ENCODE results near the gene GPR65.

- TF ChIP-seq TEAD4 (IDR thresholded peaks at IDR 0.05; ENCODE audit: borderline replicate concordance, insufficient read depth) (no peak), CTCF (IDR thresholded peaks at IDR 0.05) (no peak), MEF2A (IDR thresholded peaks at IDR 0.05; ENCODE audit: borderline replicate concordance, low read depth) (no peak)
These were observed 9.2 kb upstream of the GPR65 start for GRCh38 chr14:87995500-87996290.
